GDM1 (cell line): ENCODE results near the gene PTPRM.

Source experiments
- DNase-seq: peaks from one replicate; lab custom pipeline; 2025; lab: John Stamatoyannopoulos, UW

PTPRM gene

DNA sequence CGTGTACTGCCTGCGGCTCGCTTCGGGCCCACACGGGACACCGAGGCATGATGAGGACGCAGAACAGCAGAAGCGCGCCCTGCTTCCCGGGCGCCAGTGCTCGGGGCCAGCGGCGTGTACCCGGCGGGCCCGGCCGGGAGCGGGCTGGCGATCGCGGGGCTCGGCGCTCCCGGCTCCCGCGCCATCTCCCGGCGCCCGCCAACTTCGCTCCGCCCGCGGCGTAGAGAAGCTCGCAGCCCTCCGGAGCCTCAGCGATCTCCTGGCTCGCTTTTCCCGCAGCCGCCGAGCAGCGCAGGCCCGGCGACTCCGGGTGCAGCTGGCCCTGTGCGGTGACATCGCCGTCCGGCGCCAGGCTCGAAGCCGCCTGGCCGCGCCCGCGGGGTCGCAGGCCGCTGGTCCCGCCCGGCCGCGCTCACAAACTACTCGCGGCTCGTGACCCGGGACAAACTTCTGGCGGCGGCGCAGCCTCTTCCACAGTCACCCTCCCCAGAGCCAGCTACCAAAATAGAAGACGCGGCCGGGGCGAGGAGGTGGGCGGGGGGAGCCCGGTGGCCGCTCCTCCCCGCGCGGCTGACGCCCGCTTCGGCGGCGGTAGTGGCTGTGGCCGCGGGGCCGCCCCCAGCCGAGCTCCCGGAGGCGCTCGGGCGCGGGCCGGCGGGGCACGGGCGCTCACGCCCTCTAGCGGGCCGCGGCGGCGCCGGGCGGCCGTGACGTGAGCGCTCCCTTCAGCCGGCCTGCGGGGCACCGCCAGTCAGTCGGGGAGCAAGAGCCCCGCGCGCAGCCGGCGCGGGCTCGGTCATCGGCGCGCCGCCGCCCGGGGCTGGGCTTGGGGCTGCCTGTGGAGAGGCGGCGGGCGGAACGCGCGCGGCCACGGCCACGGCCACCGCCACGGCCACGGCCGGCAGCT lies at the start of gene PTPRM:
Gene PTPRM, plus strand, starts transcription at position 750 of the 907 bp plus-strand sequence. CDS start 503 bp downstream, outside the sequence.
- DNase-seq, result peak; percentile 88

DNA sequence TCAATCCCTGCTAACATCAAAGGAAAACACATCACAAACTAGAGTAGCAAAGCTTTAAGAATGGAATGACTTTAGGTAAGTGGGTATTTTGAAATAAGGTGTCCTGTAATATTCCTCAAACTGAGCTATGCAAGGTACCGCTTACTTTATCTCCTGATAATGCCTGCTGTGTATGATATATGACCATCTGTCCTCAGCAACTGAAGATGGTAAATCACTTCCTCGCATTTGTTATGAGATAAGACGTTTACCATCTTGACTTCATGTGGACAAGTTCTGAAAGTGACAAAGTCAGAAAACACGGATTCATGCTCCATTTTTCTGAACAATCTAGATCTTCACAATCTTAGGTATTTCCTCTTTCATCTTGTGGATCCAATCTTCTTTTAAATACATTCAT lies 49.3 kb upstream of the PTPRM start:
- no peak for DNase-seq

DNA sequence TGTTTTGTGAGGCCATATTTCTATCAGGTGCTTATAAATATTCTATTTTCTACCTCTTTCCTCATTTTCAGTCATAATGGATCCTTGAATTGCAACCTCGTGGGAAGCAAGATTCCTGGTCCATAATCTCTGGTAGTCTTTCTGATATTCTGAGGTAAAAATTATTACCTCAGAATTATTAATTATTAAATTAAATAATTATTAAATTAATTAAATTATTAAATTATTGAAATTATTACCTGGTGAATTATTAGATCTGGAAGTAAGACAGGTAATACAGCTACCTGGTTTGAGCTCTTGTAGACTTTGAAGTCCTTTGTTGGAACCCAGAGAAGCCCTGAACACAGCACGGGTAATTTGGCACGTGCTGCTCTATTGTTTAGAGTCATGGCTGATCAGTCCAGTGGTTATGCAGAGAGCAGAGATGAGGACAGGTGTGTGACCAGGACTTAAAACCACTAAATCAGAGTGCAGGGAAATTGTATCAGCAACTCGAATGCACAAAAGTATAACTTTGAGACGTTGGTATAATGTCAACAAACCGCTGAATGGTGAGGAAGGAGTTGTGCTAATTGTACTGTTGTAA lies 46.8 kb upstream of the PTPRM start:
- no peak for DNase-seq

DNA sequence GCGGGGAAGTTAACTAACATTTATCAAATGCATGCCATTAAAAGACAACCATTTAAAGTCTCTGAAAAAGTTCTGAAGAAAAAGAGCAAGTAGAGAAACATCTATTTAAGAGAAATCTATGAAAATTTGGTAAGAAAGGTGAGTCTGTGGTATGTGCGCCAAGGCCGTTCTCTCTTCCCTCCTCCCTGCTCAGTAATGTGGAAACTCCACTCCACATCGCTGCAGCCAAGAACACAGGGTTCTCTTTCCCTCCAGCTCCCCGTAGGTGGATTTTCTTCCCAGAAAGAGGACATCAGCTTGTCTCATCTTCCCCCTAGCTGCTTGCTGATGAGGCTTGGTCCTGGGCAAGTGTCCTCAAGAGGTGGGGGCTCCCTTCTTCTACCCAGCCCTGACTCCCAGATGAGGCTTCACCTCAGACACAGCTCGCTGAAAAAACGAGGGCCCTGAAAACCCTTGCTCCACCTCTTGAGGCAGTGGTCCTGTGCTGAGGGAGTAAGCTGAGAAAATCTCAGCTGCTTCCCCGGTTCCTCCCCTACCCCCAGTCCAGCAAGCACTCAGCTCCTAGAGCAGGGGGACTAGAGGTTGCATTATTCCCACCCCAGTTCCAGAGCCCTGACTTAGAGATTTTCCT lies 45.8 kb upstream of the PTPRM start:
- DNase-seq, result no peak

DNA sequence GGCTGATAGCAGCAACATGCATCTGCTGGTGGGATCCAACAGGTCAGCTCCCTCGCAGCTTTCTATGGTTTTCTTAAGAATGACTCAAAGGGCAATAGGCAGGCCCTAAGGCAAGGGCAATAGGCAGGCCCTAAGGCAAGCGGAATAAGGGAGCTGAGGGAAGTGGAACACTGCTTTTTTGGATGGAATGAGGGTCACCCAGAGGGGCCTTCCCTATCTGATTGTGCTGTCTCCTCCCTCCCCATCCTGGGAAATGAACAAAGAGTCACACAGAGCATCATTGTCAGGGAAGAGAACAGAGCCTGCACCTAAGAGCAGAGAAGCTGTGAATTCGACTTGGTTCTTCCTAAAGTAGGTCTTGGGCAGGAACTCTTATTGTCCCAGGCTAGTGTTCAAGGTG lies 43.3 kb upstream of the PTPRM start:
- DNase-seq, result no peak

DNA sequence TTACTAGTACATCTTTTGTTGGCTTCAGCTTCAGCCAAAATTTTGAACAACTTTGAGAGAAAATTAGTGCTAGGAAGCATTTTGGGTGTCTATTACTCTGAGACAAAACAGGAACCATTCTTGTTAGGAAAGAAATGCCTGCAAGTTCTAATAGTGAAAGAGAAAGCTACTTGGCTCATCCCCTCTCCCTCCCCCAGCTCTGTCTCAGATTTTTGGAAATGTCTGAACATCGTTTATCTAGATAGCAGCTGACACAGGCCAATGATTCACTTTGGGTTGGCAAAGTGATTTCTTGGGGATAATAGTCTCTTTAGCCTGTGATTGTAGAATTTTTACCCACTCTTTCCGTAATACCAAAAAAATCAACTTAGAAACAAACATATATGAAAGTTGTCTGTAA lies 42.3 kb upstream of the PTPRM start:
- no peak for DNase-seq

DNA sequence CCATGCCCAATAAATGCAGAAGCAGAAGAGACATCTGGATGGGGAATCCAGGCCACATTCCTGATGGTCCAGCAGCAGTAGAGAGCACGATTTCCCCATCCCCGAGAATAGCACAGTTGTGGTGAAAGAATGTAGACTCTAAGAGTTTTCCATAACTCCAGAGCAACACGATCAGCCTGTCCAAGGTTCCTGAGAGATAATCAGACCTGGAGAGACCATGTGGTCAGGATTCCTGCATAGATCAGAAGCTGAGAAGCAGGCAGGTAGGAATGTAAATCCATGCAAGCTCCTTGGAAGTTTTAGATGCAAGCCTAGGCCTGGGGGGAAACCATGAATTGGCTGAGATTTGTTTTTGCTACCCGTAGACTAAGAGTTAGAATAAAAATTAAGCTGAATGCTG lies 34.2 kb upstream of the PTPRM start:
- no peak for DNase-seq

DNA sequence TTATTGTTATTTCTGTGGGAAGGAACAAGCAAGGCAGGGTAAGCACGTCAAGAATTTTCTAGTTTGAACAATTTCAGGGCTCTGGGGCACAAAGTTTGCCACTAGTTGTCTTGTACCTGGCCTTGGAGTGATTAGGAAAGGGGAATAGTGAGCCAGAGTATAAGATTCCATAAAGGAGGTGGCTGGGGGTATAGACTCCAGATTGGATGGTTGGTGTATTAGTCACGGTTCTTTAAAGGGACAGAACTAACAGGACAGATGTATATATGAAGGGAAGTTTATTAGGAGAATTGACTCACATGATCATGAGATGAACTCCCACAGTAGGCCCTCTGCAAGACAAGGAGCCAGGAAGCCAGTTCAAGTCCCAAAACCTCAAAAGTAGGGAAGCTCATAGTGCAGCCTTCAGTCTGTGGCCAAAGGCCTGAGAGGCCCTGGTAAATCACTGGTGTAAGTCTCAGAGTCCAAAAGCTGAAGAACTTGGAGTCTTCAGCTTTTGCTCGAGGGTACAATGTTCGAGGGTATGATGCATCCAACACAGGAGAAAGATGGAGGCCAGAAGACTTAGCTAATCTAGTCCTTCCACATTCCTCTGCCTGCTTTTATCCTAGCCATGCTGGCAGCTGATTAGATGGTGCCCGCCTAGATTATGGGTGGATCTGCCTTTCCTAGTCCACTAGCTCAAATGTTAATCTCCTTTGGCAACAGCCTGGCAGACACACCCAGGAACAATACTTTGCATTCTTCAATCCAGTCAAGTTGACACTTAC lies 31.5 kb upstream of the PTPRM start:
- no peak for DNase-seq

DNA sequence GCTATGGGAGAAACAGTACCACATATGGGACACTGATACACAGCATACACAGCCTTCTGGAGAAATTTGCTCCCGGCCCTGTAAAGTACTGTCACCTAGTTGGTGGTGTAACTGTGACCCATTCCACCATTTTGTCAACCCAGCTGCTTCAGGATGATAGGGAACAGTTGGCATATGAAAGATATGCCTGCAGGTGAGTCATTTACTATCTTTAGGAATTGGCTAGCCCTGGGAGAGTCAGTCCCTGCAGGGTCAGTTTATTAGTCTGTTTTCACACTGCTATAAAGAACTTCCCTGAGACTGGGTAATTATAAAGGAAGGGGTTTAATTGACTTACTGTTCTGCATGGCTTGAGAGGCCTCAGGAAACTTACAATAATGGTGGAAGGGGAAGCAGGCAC lies 30.0 kb upstream of the PTPRM start:
- no peak for DNase-seq

DNA sequence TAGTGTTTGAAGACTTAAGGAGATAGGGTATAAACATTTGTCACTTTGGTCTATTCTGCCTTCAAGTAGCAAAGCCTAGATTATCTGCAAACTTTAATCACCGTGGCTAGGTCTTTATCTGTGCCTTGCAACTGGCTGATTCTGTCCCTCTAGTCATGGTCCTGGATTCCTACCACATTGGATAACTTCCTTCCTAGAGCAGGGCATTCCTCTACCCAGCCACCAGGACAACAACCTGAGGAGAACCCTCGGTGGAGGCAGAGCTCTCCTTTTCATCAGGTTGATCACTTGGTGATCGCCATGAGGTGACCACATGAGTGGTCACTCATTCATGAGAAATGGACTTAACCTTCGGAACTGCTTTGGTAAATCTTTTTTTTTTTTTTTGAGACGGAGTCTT lies 25.3 kb upstream of the PTPRM start:
- DNase-seq, result no peak

DNA sequence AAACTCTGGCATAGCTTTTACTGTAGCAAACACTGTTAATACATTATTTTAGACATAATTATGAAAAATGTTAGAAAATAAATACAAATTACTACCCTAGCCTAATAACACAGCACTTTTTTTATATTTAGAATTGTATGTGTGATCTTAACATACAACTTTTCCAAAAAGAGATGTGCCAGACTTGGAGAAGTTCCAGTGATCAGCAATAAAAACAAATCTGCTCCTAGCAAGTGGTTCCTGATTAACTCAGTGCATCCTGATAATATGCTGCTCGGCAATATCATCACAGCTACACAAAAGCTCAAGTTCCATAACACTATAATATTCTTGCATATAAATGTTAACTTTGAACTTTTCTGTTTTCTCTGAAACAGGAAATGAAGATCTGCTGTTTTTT lies 22.4 kb upstream of the PTPRM start:
- DNase-seq, result no peak

DNA sequence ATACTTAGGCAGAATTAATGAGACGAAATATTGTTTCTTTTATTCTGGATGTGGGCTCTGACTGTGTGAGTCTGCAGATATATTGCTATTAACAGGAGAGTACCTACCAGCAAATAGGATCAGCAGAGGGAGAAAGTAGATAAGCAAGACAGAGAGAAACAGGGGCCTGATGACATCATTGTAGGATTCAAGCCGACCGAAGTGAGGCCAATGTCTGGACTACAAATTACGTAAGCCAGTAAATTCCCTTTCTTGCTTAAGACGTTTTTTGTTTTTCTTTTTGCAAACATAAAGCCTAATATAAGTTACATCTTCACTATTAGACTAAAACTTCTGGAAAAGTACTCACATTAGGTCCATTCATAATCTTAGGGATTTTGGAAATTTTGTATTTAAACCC lies 21.4 kb upstream of the PTPRM start:
- no peak for DNase-seq

DNA sequence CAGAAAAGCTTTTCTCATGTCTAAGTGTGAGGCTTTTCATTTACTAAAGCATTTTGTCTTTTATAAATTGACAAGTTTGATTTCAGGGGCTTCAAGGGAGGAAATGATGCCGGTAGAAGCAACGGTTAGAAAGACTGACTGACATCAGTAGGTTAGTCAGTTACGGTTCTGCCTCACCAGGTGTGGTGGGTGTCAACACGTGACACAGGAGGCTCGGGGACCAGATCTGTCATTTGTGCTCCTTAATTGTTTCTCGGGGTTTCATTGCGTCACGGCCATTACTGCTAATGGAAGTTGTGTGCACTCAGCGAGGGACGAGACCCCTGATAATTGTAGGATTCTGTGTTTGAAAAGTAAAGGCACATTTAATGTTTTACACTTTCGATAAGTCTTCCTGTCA lies 18.9 kb upstream of the PTPRM start:
- no peak for DNase-seq

DNA sequence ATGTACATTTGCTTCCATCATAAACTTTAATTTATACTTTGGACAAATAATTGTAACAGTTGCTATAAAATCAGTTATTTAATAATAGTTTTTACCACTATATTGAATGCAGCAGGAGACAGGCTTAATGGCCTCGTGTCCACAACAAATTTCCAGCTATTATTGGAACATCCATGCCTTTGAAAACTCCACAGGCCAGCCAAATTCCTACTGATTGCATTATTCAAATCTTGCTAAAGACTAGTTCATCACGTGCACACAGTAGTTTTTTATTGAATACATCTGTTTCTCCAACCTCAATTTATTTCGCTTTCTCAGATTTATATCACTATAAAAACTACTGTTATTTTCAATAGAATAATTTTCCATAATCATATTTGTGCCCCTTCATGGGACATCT lies 18.4 kb upstream of the PTPRM start:
- no peak for DNase-seq

DNA sequence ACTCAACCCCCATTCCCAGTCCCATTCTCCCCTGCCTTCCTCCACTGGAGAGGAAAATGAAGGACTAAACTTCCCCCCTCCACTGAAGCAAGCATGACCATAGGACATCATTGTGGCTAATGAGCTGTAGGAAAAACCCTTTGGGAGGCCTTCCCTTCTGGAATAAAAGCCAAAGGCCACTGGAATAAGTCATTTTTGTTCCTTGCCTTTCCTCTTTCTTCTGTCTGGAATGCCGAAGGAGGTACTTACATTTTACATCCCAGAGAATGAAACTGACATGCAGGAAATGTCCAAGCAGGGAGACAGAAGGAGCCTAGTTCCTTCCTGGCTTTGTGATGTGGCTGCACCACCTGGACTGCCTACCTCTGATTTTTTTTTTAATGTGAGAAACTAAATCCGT lies 9.1 kb upstream of the PTPRM start:
- DNase-seq, result no peak

DNA sequence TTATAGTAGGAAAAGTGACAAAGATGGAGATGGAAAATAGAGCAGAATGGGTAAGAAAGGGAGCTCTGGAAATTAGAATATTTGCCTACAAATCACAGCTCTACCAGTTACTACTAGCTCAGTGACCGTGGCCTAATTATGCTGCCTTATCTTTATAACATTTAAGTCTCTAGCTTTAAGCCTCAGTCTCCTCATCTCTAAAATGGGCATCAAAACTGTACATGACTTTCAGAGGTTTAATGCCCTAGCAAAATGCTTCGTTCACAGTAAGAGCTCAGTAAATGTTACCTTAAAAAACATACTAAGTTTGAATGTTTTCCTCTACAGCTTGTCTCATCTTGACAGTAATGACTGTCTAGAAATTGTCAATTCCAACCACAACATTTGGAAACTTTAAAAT lies 8.3 kb upstream of the PTPRM start:
- no peak for DNase-seq

DNA sequence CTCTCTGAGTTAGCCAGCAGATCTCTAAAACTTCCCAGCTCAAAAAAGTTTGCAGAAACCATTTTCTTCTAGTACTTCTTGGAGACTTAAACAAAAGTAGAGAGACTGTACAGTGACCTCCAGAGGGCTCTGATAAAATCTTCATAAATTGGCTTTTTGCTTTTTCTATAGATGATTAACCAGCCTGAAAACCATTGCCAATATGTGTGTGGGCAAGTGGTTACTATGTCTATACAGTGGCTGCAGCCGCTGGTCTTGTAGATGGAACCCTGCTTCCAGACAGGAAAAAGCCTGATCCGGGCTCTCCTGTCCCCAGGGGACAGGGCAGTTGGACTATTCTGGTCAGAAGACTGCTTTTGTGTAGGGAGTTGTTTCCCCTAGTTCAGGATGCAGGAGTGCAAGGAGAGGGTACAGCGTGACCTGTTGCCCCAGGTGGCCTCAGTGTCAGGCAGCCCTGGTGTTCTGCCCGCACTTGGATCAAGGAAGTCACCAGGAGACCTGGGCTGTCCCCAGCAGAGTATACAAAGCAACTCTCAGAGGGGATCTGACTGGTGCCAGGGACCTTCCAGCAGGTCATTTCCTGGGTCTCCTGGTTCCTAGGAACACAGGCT lies 7.3 kb upstream of the PTPRM start:
- DNase-seq, result no peak

DNA sequence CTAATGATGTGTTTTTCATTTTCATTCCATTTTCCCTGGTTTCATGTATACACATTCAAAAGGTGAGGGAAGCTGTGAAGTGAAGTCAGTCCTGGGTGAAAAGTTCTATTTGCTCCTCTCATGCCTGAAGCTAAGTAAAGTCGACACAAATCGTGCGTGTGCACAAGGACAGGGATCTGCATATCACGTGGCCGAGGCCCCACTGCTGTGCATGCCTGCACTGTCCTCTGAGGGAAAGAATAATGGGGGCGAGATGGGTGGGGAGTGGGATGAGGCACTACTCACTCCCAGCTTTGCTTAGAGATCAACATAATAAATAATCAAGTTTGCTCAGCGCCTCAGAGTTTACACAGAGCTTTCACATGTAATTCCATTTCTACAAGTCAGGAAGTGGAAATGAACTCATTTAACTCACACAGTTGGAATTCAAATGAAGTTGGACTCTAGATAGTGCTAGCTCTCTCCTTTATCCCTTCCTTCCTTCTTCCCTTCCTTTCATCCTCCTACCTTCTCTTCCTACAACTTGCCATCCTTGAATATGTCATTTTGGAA lies 5.1 kb upstream of the PTPRM start:
- DNase-seq, result no peak

DNA sequence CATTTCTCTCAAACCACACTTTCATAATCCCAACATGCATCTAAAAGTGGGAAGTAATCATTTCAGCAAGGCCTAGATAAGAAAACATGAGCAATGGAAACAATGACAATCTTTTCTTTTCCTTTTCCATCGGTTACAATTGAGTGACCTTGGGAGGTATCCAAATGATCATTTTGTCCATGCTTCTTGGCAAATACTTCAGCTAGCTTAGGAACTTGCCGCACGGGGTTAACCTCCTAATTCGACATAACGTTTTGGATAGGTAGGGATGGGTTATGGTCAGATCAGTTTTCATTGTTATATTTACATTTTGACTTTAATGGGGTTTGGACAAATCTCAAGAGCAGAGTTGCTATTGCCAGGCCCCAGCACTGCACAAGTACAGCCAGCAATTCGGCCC lies 4.6 kb upstream of the PTPRM start:
- DNase-seq, result no peak

DNA sequence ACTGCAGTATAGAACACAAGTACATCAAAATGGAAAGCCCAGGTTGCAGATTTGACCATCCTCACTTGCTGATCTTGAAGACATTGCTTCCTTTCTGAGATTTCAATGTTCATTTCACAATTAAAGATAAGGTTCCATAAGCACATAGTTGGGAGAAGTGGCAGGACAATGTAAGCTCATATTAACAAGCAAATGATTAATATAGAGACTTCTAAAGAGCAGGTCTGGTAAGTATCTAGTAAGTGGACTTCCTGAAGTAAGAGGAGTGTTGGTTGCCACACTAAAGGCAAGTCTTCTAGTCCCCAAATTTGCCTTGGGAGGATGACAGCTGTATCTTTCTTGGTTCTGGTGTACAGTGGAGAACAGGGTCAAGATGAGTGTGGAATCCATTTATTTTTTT lies 1.4 kb upstream of the PTPRM start:
- DNase-seq, result no peak

DNA sequence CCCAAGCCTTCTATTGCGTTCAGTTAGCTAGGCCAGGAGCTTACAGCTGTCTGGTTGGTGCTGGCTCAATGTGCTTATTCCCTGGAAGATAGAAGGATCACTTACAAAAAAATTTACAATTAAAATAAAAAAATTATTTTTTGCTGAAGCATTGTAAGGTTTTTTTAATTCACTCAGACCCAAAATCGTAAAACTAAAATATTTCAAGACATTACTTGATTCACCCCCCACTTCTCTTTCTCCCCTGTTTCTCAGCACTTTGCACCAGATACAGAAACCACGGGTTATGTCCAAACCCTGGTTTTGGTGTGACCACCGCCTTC lies 911 bp upstream of the PTPRM start:
- DNase-seq, result no peak
